ENCODE data around the gene LYSMD4.
A peak's percentile ranks its signal among the peaks of the same experiment; 100 is the strongest.

LYSMD4 gene

GRCh38 chr15:99729920-99730319 is 3.3 kb downstream of the LYSMD4 start:
- no peak for DNase-seq

- no peak for DNase-seq
Observed at GRCh38 chr15:99729327-99729726, 3.9 kb downstream of the LYSMD4 start.

- no peak for DNase-seq
Observed at GRCh38 chr15:99728916-99729315, 4.3 kb downstream of the LYSMD4 start.

- no peak for DNase-seq
Observed at GRCh38 chr15:99727733-99728132, 5.5 kb downstream of the LYSMD4 start.

DNA sequence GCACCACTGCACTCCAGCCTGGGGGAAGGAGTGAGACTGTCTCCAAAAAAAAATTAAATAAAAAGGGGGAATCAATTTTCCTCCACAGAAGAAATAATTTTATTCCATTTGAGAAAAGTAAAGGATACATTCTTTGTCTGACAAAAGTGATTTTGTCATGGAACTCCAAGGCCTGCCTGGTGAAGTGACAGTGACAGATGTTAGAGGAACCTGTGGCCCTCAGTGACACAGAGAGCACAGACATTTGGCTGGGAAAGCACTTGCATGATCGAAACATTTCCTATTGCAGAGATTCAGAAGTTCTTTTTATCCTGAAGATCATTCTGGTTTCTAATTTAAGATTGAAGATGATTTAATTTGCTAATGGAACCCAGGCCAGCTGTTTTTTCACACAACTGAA is 5.9 kb downstream of the LYSMD4 start:
- no peak for DNase-seq

DNA sequence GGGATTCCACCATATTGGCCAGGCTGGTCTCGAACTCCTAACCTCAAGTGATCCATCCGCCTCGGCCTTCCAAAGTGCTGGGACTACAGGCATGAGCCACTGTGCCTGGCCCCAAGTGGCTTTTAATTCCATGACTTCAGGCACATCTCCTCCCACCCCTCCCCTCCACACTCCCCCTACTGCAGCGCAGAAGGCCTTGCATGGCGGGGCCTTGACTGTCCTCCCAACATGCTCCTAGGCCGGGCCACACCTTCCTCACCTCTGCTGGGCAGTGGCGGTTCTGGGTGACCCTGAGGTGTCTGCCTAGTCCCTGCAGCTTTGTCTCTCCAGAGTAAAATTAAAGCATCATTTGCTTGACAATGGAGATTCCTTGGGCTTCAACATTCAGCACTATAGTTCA is 6.9 kb downstream of the LYSMD4 start:
- DNase-seq: no peak

GRCh38 chr15:99722406-99722805 is 10.8 kb downstream of the LYSMD4 start:
- DNase-seq: no peak

GRCh38 chr15:99721896-99722295 is 11.3 kb downstream of the LYSMD4 start:
- no peak for DNase-seq

GRCh38 chr15:99721104-99721778 is 12.0 kb downstream of the LYSMD4 start:
- no peak for DNase-seq

GRCh38 chr15:99720533-99720932 is 12.7 kb downstream of the LYSMD4 start:
- no peak for DNase-seq

- no peak for DNase-seq
Observed at GRCh38 chr15:99719096-99719541, 14.1 kb downstream of the LYSMD4 start.

DNA sequence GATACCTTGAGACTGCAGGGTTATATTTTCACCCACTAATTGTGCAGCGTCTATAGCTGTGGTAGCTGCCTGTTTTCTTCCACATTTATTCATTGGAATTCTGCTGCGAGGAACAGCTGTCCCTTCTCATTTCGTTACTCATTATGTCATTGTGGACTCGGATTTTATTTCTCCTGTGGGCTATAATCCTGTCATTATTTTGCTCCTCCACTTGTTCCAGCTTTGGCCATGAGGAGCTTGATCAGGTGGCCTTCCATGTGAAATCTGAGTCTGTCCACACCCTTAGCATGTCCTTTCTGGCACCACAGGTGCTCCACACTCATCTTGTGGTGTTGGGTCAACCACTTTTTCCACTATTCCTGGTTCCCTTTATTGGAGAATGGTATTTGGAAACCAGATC is 14.8 kb downstream of the LYSMD4 start:
- no peak for DNase-seq

GRCh38 chr15:99717161-99718009 is 15.9 kb downstream of the LYSMD4 start:
- no peak for DNase-seq

GRCh38 chr15:99716540-99717095 is 16.6 kb downstream of the LYSMD4 start:
- no peak for DNase-seq

GRCh38 chr15:99712415-99712814 is 20.8 kb downstream of the LYSMD4 start:
- no peak for DNase-seq

GRCh38 chr15:99711625-99712024 is 21.6 kb downstream of the LYSMD4 start:
- DNase-seq: no peak

GRCh38 chr15:99709243-99709986 is 23.8 kb downstream of the LYSMD4 start:
- no peak for DNase-seq

GRCh38 chr15:99708563-99708962 is 24.7 kb downstream of the LYSMD4 start:
- DNase-seq: no peak

GRCh38 chr15:99707473-99708270 is 25.6 kb downstream of the LYSMD4 start:
- DNase-seq: no peak

DNA sequence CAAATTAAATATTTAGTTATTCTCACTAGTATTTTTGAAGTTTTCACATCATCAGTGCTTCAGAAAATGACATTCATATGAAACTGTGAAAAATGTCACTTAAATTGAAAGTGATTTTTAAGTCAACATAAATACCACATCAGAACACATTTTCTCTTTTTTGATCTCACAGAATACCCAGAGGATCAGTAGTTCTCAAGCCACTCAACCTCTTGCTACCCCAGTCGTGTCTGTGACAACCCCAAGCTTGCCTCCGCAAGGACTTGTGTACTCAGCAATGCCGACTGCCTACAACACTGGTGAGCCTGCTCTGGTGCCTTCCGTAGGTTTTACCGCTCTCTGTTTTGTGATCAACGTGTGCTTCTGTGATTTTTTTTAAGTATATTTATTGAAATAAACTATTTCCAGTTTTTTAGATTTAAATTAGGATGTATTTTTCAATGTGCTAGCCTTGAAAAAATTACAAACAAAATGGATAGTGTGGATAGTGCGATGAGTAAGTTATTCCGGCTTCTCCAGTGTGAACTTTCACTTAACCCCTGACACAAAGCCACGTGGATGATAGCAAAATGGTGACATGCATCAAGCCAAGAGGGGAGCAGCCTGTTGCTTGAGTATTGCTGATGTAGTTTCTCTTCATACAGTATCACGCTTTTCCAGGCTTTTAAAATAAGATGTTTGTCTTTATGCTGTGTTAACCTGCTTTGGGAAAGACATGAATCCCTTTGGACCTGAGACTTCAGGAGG is 26.5 kb downstream of the LYSMD4 start:
- DNase-seq: no peak

GRCh38 chr15:99704444-99704838 is 28.8 kb downstream of the LYSMD4 start:
- DNase-seq: peak; percentile 15

Measured in CD4-positive, alpha-beta T cell treated with Interferon gamma for 1 hour (primary cell).